ENCODE data around the gene PLEKHG7. TPM values are rescaled to one million over a fixed set of nuclear protein-coding genes. Genes with fewer than 3 reads are reported as not detected.

Gene PLEKHG7
- polyA plus RNA-seq, 3 donors = not detected

GRCh38 chr12:92739113-92739512 is 36.3 kb downstream of the PLEKHG7 start:
- no peaks in the 10 kb centered on the region for H3K79me2 ChIP-seq (ENCODE audit: insufficient read depth, low read length)
- no peak for DNase-seq
- H3K4me2 ChIP-seq (replicated peaks; ENCODE audit: extremely low read depth, low read length, poor library complexity, severe bottlenecking) = no peak overlapping the region
- H3K27me3 ChIP-seq (ENCODE audit: control insufficient read depth in 2 of 2, insufficient read depth in 2 of 2, low read length in 2 of 2) = no peaks in the 10 kb centered on the region
- WGBS (ENCODE audit: insufficient coverage) = 100% methylated on average over 2 of the region's 4 CpGs
- intact Hi-C loops (cut with micrococcal nuclease) = no loop called here
- no peaks in the 10 kb centered on the region for H3K9me3 ChIP-seq (replicated peaks in 1 of 2; ENCODE audit: control insufficient read depth in 1 of 2, insufficient read depth in 1 of 2, low read length in 2 of 2)
- Mint-ChIP-seq H3K27ac (no peak overlapping the region), H3K4me3 (no peak overlapping the region), H3K4me1 (peaks cover 18% of the 10 kb centered on the region), H3K36me3 (peaks cover 0 to 1% of the 10 kb centered on the region in 2 donors), H3K27me3 (ENCODE audit: low read depth in 3 of 3) (peaks cover 0 to 3% (median 0%) of the 10 kb centered on the region in 3 donors), H3K9me3 (peaks cover 0 to 3% (median under 1%) of the 10 kb centered on the region in 7 donors)
- H3K36me3 ChIP-seq (replicated peaks in 1 of 2; ENCODE audit: control insufficient read depth in 1 of 2, insufficient read depth in 2 of 2, low read length in 2 of 2) = no peaks in the 10 kb centered on the region
- H3K9ac ChIP-seq (ENCODE audit: insufficient read depth, low read length, poor library complexity, severe bottlenecking) = no peak overlapping the region
- H2AFZ ChIP-seq (ENCODE audit: insufficient read depth, low read depth, low read length, poor library complexity, severe bottlenecking) = no peak overlapping the region
- H3K27ac ChIP-seq (ENCODE audit: low read depth in 1 of 2, low read length in 2 of 2) = no peak overlapping the region
- H3K4me1 ChIP-seq (ENCODE audit: control insufficient read depth in 1 of 2, insufficient read depth in 2 of 2, low read length in 2 of 2) = peaks cover 4 to 6% of the 10 kb centered on the region in 2 donors
- no peak overlapping the region for H3K4me3 ChIP-seq (replicated peaks in 1 of 3; ENCODE audit: low read depth in 2 of 3, low read length in 3 of 3)
- H4K20me1 ChIP-seq (ENCODE audit: insufficient read depth, low read length) = no peaks in the 10 kb centered on the region
- no peak for TF ChIP-seq CTCF (IDR thresholded peaks at IDR 0.05)

DNA sequence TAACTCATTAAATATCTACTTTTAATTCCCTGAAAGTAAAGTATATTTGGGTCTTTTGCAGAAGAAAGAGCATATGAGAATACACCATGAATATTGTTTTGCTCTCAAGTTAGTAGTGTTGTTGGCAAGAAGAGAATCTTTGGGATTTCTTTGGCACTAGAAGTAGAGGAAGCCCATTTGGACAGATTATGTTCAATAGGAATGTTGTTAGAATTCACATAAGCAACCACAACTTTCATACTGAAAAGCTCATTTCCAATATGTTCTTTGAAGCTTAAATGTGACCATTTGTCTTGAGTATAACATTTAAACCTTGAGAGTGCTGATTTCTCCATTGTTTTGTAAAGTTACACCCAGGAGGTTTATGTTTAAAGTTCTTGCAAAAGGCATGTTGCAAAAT is 37.6 kb downstream of the PLEKHG7 start:
- peaks cover 11% of the 10 kb centered on the region for H3K4me1 Mint-ChIP-seq
- H3K4me3 Mint-ChIP-seq = no peak overlapping the region
- H3K27ac Mint-ChIP-seq = no peak overlapping the region
- H3K27me3 Mint-ChIP-seq (ENCODE audit: low read depth in 3 of 3) = peaks cover 0 to 3% (median 0%) of the 10 kb centered on the region in 3 donors
- no peaks in the 10 kb centered on the region for H3K36me3 Mint-ChIP-seq
- H3K27me3 ChIP-seq (ENCODE audit: control insufficient read depth in 2 of 2, insufficient read depth in 2 of 2, low read length in 2 of 2) = no peaks in the 10 kb centered on the region
- H2AFZ ChIP-seq (ENCODE audit: insufficient read depth, low read depth, low read length, poor library complexity, severe bottlenecking) = no peak overlapping the region
- no peaks in the 10 kb centered on the region for H3K9me3 ChIP-seq (replicated peaks in 1 of 2; ENCODE audit: control insufficient read depth in 1 of 2, insufficient read depth in 1 of 2, low read length in 2 of 2)
- H4K20me1 ChIP-seq (ENCODE audit: insufficient read depth, low read length) = no peaks in the 10 kb centered on the region
- H3K9ac ChIP-seq (ENCODE audit: insufficient read depth, low read length, poor library complexity, severe bottlenecking) = no peak overlapping the region
- no peak overlapping the region for H3K27ac ChIP-seq (ENCODE audit: low read depth in 1 of 2, low read length in 2 of 2)
- H3K4me1 ChIP-seq (ENCODE audit: control insufficient read depth in 1 of 2, insufficient read depth in 2 of 2, low read length in 2 of 2) = peaks cover 0 to 4% of the 10 kb centered on the region in 2 donors
- H3K36me3 ChIP-seq (replicated peaks in 1 of 2; ENCODE audit: control insufficient read depth in 1 of 2, insufficient read depth in 2 of 2, low read length in 2 of 2) = no peaks in the 10 kb centered on the region
- no peak for DNase-seq
- TF ChIP-seq CTCF (IDR thresholded peaks at IDR 0.05) = no peak
- no peak overlapping the region for H3K4me3 ChIP-seq (replicated peaks in 1 of 3; ENCODE audit: low read depth in 2 of 3, low read length in 3 of 3)
- H3K4me2 ChIP-seq (replicated peaks; ENCODE audit: extremely low read depth, low read length, poor library complexity, severe bottlenecking) = no peak overlapping the region
- intact Hi-C loops (cut with micrococcal nuclease) = no loop called here
- H3K9me3 Mint-ChIP-seq = peaks cover 0 to 2% (median 0%) of the 10 kb centered on the region in 7 donors
- H3K79me2 ChIP-seq (ENCODE audit: insufficient read depth, low read length) = no peaks in the 10 kb centered on the region
